Stimulated activated CD8-positive, alpha-beta memory T cell treated with anti-CD3 and anti-CD28 coated beads, Interleukin-12 subunit alpha, Interleukin-12 subunit beta, amount 100 ng/mL, for 1 hour (primary cell): ENCODE data around the gene MALRD1.
"Not testable (repeated sequence)": the region's sequence is repeated elsewhere in the genome, so short reads cannot be mapped to it uniquely, and the experiment has no call there.

Experiments
- DNase-seq: peaks from one replicate; pipeline ENCODE4 v3.0.0-alpha.2; 2020; ENCODE audit warnings: low read depth

Gene MALRD1

GRCh38 chr10:19713159-19713558, 664.6 kb downstream of the MALRD1 start:
- no peak for DNase-seq

- no peak for DNase-seq
Measured at GRCh38 chr10:19713800-19714525, 665.4 kb downstream of the MALRD1 start.

- no peak for DNase-seq
Measured at GRCh38 chr10:19719284-19719683, 670.7 kb downstream of the MALRD1 start.

GRCh38 chr10:19724287-19724686, 675.7 kb downstream of the MALRD1 start:
- no peak for DNase-seq

- DNase-seq = no peak
Measured at GRCh38 chr10:19728376-19728775, 679.8 kb downstream of the MALRD1 start.

- DNase-seq = no peak
Measured at GRCh38 chr10:19728964-19729363, 680.4 kb downstream of the MALRD1 start.

GRCh38 chr10:19730167-19730906, 681.7 kb downstream of the MALRD1 start:
- no peak for DNase-seq

- no peak for DNase-seq
Measured at GRCh38 chr10:19730907-19731217, 682.3 kb downstream of the MALRD1 start.

- DNase-seq = no peak
Measured at GRCh38 chr10:19731560-19731959, 683.0 kb downstream of the MALRD1 start.

- DNase-seq = no peak
Measured at GRCh38 chr10:19738440-19738839, 689.8 kb downstream of the MALRD1 start.

GRCh38 chr10:19739232-19739631, 690.6 kb downstream of the MALRD1 start:
- not testable (repeated sequence) for DNase-seq

GRCh38 chr10:19742144-19742543, 693.5 kb downstream of the MALRD1 start:
- DNase-seq = not testable (repeated sequence)

- no peak for DNase-seq
Measured at GRCh38 chr10:19745672-19746071, 697.1 kb downstream of the MALRD1 start.

- DNase-seq = no peak
Measured at GRCh38 chr10:19749185-19749729, 700.7 kb downstream of the MALRD1 start.

GRCh38 chr10:19750972-19751371, 702.4 kb downstream of the MALRD1 start:
- DNase-seq = no peak

- DNase-seq = no peak
Measured at GRCh38 chr10:19756919-19757318, 708.3 kb downstream of the MALRD1 start.

- no peak for DNase-seq
Measured at GRCh38 chr10:19762026-19762425, 713.4 kb downstream of the MALRD1 start.

GRCh38 chr10:19764111-19764510, 715.5 kb downstream of the MALRD1 start:
- no peak for DNase-seq

- no peak for DNase-seq
Measured at GRCh38 chr10:19767876-19768275, 719.3 kb downstream of the MALRD1 start.

GRCh38 chr10:19769826-19770225, 721.2 kb downstream of the MALRD1 start:
- not testable (repeated sequence) for DNase-seq

- DNase-seq = no peak
Measured at GRCh38 chr10:19772972-19773371, 724.4 kb downstream of the MALRD1 start.

- no peak for DNase-seq
Measured at GRCh38 chr10:19775296-19775695, 726.7 kb downstream of the MALRD1 start.

- DNase-seq = no peak
Measured at GRCh38 chr10:19777806-19778205, 729.2 kb downstream of the MALRD1 start.
